Measurements from ENCODE around the gene SLC5A2.
A peak's percentile ranks its signal among the peaks of the same experiment; 100 is the strongest.
"Not testable (repeated sequence)": the region's sequence is repeated elsewhere in the genome, so short reads cannot be mapped to it uniquely, and the experiment has no call there.

The SLC5A2 gene

DNA sequence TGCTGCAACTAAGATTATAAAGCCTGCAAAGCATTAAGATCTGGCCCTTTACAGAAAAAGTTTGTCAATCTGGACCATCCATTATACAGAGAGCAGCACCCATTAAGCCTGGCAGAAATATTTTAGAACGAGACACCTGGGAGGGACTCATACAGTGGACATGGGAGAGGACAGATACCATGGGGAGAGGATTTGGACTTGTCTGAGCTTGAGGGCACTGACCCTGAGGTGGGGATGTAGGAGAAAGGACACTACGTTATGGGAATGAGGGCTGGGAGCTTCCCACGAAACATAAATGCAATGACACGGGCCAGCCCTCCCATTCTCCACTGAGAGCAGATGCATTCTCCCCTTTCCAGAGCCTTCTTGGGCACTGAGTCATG, 19.0 kb downstream of the SLC5A2 start:
- no peak for DNase-seq

DNA sequence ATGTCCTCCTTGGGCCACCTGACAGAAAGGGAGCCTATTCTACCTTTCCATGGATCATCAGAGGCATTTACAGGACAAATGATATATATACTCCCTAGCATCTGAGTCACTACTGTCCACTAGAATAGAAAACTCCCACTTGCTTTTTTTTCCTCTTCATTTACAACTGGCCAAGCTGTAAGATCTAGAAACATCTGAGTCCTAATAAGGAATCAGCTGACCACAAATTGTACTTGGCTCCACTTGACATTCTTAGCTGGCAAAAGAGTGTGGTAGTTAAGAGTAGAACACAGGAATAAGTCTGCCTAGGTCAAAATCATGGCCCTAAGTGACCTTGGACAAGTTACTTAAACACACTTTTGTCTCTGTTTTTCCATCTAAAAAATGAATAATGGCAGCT, 20.1 kb downstream of the SLC5A2 start:
- no peak for DNase-seq

DNA sequence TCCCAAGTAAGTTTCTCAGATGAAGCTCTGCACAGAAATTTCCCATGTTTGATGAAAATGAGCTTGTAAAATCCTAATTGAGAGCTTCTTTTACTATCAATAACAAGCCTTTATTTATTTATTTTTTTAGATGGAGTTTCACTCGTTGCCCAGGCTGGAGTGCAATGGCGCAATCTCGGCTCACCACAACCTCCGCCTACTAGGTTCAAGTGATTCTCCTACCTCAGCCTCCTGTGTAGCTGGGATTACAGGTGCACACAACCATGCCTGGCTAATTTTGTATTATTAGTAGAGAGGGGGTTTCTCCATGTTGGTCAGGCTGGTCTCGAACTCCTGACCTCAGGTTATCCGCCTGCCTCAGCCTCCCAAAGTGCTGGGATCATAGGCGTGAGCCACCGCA, 20.6 kb downstream of the SLC5A2 start:
- not testable (repeated sequence) for DNase-seq

DNA sequence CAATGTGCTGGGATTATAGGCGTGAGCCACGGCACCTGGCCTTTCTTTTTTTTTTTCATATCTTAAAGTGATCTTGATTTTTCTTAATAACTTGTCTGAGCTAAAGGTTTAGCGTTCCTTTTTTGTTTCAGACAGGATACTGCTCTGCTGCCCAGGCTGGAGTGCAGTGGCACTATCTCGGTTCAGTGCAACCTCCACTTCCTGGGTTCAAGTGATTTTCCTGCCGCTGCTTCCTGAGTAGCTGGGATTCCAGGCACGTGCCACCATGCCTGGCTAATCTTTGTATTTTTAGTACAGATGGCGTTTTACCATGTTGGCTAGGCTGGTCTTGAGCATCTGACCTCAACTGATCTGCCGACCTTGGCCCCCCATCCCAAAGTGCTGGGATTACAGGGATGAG, 21.2 kb downstream of the SLC5A2 start:
- DNase-seq: no peak

DNA sequence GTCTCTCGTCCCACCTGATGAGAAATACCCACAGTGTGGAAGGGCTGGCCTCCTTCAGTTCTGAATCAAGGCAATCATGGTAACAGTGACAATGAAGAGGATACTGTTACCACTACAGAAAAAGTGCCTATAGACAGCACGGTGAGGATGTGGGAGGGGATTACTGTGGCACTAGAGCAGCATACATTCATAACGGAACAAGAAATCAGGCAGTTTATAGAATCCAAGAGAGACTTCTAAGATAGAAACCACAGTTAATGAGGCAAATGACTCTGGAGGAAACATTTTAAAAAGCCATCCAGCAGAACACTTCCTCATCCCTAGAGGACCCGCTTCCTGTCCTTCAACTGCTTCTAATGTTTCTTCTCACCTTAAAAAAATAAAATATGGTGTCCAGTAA, 22.6 kb downstream of the SLC5A2 start:
- DNase-seq: no peak

DNA sequence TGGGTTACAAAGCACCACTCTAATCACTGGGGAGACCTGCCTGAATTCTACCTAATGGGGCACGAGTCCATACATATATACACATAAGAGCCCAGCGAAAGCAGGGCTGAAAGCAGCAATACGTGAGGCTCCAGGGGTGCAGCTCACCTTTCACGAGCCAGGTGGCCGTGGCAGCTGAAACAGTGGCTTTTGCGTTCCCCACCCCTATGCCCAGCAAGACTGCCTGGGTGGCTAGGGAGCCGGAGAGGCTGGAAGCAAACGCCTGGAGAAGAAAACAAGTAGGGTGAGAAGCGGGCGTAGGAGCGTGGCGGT, 24.6 kb downstream of the SLC5A2 start:
- no peak for DNase-seq

DNA sequence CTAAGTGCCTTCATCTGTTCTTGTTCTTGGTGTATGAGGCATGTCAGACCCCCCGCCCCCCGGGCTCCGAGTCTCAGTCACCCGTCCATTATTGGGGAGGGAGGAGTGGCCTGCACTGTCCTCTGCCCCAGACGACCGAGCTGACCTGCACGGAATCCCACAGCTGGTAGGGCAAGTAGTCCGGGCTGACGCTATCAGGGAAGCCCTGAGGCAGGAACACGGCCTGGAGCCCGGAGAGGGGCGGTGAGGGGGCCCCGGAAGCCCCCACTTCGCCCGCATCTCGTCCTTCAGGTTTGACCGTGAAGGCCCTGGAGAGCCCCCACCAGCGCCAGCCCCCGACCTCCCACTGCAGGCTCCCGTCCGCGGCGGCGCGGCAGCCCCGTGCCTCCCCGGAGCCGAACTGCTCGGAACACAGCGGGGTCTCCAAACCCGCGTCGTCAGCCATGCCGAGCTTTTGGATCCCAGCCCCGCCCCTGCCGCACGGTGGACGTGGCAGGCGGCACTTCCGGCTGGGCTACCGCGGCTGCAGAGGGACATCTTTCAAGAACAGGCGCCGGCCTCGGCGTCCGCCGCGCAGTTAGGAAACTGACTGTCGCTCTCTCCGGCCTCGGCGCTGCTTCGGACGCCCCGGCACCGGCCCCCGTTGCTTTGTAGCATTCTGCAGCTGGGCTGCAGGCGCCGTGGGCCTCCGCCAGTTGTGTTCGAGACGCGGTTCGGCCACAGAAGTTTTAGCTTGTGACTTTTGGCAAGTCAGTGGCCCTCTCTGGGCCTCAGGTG, 25.2 kb downstream of the SLC5A2 start, which contains the start of gene RUSF1:
Gene RUSF1, minus strand, starts transcription at position 463 of the 777 bp plus-strand sequence. Its CDS starts 18 bp downstream, at position 445.
- DNase-seq: peak; percentile 81

DNA sequence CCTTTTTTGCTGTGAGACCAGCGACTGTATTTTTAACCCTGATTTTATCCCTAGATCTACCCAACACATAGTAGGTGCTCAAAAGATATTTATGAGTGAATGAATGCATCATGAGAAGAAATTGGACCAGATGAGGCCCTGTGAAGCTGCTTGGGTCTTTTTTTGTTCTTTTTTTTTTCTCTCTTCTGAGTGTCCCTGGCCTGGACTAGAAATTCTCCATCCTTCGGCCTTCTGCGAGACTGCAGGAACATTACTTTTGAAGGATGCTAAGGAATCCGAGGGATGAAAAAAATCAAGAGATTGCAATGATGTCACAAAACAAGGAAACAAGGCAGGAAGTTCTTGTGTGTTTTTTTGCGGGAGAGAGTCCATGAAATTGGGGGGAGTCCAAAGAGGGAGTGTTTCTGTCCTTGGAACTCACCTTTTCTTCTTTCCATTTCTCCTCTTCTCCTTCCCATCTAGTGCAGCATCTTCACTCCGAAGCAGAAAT, 25.8 kb downstream of the SLC5A2 start:
- no peak for DNase-seq

DNA sequence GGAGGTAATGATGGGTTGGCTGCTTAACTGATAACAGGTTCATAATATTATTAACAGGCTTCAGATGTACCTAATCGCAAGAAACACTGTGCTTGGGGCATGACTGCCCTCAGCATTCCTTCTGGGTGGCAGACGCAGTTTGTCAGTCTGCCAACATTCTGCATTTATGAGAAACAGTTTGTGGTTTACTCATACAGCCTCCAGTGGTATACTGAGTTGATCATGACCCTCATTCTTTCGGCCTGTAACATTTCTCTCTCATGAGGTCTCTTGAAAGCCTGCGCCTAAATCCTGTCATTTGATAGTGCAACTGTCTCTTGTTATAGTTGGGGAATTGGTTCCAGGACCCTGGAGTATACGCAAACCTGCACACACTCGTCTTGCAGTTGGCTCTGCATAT, 30.2 kb downstream of the SLC5A2 start:
- no peak for DNase-seq

DNA sequence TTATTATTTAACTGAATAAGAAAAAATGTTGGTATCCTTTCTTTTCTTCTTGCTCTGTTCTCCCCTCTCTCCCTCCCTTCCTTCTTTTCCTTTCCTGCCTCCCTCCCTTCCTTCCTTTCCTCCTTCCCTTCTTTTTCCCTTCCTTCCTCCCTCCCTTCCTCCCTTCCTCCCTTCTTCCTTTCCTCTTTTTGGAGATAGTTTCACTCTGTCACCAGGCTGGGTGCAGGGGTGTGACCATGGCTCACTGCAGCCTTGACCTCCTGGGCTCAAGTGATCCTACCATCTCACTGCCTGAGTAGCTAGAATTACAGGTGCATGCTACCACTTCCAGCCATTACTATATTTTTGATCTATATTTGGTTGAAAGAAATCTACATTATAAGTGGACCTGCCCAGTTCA, 31.0 kb downstream of the SLC5A2 start:
- no peak for DNase-seq

DNA sequence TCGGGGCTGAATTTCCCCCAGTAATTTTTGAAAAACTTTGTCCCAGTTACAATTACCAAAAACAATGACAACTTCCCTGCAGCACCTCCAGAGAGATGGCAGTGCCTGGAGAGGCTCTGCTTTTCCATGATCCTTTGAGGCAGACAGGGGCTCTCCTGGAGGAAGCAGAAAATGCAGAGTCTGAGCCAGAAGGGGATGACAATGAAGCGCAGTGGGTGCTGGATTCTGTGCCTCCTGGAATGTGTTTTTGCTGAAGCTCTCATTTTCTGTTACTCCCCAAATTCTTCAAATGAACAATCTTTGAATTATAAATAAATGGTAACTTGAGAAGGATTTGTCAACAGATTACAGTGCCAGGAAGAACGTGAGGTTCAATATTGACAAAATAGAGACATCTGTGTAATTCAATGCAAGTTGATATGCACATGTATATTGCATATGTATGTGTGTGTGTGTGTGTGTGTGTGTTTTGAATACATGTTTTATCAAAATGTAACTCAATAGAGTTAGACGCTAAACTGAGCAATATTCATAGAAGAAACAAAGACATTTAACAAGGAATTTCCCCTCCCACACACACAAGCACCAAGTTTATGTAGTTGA, 35.0 kb downstream of the SLC5A2 start:
- no peak for DNase-seq

DNA sequence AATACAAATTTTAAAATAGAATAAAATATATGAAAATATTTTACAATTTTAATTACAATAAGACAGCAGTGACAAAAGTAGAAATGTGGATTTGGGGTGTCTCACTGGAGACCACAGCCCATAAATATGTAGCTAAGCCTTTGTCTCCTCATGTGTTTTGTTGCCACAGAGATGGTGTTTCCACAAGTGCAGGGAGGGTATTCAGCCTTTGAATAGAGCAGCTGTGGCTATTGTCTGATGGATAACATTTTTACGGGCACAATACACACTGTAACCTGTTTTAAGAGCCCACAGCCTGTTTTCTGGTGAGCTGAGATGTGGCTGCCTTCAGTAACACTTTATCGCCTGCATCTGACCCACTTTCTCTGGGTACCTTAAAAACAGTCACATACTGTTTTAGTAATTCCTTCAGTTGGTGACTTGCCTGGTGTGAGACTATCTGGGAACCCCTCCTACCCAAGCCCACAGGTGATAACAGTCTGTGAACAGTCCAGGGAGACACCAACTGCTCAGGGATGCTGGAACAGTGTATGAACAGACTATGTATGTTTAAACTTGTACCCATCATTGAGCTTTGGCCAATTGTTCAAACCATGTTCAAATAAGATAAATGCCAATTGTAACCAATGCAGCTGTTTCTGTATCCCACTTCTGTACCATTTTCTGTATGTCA, 37.0 kb downstream of the SLC5A2 start:
- peak; percentile 74 for DNase-seq

DNA sequence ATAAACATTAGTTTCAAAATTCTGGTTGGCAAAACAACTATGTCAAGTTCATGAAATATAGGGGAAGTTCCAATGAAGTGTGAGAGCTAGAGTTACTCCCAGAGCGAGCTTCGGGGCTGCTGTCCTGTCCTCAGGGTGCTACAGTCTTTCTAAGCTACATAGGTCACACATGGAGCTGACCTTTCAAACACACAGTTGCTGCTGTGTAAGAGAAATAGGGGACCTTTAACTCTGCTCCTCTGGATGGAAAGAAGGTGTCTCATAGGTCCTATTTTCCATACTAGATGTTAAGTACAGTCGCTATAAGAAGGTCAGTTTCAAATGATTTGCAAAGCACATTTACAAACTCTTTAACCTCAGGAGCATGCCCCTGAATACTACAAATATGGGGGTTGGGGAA, 38.4 kb downstream of the SLC5A2 start:
- DNase-seq: no peak

DNA sequence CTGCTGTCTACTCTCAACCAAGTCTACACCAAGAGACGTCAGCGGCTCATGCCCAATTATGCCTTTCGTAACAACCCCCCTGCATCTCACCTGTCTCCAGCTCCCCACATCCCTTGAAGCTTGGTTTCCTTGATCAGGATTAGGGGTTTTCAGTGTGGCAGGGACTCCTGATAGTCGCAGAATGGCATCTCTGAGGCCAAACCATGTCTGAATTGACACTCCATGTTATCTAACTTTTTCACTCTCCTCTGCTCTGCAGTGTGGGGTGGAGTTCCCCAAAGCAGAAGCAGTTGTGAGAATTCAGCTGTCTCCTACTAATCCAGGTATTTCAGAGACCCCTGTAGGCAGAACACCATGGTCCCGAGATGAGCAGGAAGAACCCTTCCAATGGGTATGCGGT, 39.1 kb downstream of the SLC5A2 start:
- DNase-seq: no peak

DNA sequence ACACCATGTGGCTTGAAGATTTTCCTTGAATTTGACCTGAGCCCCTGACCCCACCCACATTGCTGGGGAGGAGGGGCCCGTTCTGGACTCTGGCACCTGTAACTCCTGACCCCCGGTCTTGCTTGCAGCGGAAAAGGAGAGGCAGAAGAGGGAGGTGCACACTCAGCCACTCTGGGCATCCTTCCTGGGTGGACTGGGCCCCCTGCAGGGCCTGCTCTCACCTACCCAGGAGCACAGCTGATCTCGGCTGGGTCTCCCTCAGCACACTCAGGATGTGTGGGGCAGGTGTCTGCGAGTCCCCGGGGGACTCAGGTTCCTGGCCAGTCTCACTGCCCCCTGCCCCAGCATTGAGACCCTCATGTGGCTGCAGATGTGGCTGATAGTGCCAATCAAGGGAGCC, 40.8 kb downstream of the SLC5A2 start:
- not testable (repeated sequence) for DNase-seq

DNA sequence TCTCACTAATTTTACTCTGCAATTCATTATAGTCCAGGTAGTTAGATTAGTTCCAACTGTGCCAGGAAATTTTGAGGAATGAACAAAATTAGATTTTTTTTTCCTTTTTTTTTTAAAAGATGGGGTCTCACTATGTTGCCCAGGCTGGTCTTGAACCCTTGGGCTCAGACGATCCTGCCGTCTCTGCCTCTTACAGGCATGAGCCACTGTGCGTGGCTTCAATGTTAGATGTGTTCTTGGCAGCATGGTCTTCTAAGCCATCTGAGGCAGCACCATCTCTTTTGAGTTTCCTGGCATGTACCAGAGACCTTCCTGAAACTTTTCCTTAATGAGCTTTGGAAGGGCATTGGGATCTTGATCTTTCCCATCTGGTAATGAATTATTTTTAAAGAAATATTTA, 42.2 kb downstream of the SLC5A2 start:
- DNase-seq: no peak

DNA sequence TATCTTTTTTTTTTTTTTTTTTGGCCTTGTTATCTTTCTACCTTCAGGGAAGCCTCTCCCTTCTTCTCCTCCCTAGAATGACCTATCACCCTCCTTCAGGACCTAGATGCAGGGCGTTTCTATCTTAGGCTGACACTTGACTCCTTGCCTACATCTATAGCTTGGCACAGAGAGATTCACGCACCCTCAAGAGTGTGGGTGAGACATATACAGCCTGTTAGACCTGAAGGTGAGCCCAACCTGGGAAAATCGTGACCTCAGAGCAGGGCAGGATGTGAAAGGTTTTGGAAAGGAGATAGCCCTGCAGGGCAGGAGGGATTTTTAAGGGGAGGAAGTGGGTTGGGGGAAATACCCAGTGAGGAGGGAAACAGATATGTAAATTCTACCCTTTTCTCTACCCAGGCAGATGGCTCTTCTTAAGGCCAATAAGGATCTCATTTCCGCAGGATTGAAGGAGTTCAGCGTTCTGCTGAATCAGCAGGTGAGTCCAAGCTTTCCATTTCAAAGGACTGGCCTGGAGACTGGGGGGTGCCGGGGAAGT, 44.9 kb downstream of the SLC5A2 start, which contains the start of gene AHSP:
Gene AHSP, plus strand, starts transcription at position 167 of the 541 bp plus-strand sequence. Its CDS starts 240 bp downstream, at position 407.
- DNase-seq: no peak

DNA sequence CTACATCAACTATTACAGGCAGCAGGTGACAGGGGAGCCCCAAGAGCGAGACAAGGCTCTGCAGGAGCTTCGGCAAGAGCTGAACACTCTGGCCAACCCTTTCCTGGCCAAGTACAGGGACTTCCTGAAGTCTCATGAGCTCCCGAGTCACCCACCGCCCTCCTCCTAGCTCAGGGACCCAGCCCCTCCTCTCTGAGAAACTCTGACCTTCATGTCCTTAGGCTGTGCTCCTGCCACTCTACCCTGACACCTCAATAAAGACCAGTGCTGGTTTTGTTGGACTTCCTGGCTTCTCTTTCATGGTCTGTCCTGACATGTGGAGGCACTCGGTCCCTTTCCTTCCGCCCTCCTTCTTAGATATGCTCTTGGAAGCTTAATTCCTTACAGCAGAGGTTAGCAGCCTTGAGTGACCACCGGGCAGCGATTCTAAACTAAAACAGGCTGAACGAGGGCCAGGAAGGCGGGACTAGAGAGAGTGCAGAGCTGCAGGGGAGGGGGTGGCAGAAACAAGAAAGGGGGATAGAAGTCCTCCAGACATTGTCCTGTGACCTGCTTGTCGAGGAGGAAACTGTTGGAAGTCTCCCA, 45.7 kb downstream of the SLC5A2 start:
- DNase-seq: no peak

DNA sequence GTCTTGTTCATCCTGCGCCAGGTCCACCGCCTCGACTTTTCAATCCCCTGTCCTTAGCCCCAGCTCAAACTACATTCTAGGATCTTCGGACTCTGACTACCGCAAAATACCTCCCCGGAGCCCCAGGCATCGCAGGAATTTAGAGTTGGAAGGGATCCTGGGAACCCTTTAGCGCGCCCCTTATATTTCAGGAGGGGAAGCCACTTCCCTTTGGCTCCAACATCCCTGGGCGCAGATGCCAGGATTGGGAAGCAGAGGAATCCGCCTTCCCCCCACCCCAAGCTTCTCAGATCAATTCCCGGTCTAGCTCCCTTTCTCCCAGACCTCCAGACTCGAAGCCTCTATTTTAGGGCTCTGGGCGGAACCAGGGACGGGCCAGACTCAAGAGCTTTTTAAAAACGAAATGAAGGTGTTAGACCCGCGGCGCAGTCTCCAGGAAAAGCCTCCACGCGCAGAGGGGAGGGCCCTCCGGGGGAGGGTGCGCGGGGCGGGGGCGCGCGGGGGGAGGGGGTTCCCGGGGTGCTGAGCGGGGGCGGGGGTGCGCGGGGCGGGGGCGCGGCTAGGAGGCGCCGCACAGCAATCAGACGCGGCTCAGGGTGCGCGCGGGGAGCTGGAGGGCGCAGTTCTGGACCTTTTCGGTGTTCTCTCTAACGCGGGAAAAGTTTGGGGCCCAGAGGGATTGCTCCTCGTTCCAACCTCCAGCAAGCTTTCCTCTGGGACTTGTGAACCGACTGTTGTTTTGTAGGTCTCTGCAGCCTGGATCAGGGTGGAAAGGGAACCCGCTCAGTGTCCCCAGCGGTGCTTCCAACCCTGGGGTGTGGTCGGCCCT, 46.4 kb downstream of the SLC5A2 start:
- DNase-seq: no peak

DNA sequence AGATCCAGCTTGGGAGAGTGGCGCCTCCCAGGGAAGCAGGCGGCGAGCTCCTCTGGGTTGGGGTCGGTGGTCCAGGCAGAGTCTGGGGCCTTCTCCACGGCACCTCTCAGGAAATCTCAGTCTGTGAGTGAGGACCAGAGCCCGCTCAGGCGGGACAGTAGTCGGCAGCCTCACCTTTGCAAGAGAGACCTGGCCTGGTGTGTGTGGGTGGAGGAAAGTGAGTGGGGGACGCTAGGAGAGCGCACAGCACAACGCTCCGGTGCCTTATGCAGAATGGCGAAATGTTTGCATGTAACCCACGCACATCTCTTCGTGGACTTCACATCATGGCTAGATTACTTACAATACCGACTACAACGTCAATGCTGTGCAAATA, 47.0 kb downstream of the SLC5A2 start:
- DNase-seq: no peak

DNA sequence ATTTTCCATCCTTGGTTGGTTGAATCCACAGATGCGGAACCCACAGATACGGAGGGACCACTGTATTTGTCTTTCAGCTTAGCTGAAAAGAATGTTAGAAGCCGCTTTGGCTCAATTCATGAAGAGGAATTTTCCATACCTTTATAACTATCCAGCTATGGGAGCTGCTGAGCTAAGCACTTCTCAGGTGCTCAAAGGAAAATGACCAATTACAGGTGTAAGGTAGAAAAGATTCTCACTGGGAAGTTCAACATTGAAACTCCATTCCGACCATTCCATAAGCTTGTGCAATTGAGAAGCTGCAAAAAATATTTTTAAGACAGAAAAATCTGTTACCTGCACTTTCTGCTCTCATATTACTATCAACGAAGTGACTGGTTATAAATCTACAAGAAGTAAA, 47.5 kb downstream of the SLC5A2 start:
- DNase-seq: no peak

DNA sequence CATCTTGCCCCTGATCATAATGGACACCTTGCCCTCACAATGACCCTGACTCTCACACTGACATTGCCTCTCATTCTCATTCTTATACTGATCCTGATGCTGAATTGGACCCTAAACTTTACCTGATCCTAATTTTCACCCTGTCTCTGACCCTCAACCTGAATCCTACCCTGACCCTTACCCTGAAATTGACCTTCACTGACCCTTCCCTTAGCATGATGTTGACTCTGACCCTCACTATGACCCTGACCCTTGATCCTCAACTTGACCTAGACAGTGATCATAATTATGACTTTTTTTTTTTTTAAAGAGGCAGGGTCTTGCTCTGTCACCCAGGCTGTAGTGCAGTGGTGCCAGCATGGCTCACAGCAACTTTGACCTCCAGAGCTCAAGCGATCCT, 48.2 kb downstream of the SLC5A2 start:
- no peak for DNase-seq

DNA sequence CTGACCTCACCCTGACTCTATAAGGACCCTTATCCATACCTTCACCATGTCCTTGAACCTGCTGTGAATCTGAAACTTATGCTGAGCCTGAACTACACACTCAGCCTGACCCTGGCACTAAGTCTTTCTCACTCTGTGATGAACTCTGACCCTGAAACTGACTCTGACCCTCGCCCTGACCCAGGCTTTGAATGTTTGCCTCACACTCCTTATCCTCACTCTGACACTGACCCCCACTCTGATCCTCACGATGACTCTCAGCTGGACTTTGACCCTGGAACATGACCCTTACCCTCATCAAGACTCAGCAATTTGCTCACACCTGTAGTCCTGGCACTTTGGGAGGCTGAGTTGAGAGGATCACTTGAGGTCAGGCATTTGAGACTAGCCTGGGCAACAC, 49.2 kb downstream of the SLC5A2 start:
- DNase-seq: no peak

Measured in NCI-H774 (cell line).